Measurements from ENCODE around the gene CNIH2.
"Not testable (repeated sequence)": the region's sequence is repeated elsewhere in the genome, so short reads cannot be mapped to it uniquely, and the experiment has no call there.

The CNIH2 gene

DNA sequence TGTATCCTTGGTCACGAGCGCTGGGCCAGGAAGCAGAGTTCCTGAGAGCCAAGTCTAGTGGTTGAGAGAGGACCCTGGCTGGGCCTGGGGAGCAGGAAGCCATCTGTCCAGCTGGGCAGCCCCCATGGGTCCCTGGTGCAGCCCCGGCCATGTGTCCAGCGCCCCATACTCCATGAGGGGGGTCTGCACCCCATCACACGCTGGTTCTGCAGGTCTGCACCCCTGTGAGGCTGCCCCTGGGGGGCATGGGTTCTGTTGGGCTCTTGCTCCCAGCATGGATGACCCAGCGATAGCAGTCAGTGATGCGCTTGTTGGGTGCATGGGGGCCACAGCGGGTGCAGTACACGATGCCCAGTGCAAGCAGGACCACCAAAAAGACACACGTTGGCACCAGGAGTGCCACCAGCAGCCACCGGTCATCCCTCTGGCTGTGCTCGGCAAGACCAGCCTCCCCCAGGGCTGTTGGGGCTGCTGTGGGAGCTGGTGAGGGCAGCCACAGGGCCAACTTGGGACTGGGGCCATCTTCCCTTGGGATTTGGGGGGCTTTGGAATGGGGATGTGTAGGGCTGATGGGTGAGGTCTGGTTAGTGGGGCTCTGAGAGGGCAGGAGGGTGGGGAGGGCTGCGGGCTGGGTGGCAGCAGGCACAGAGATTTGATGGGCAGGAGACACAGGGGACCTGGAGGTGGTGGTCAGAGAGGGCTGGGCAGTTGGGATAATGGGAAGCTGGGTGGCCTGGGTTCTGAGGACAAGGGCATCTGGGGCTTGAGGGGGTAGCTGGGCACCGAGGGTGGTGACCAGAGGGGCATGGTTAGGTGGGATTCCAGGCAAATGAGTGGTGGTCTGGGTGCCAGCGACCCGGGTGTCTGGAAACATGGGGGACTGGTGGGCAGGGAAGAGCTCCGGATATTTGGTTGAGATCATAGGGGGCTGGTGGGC, 36.9 kb downstream of the CNIH2 start:
- no peak for DNase-seq (ENCODE audit: low read depth in 3 of 3)

- no peak for DNase-seq (ENCODE audit: low read depth in 3 of 3)
Observed at GRCh38 chr11:66315498-66315885, 37.5 kb downstream of the CNIH2 start.

DNA sequence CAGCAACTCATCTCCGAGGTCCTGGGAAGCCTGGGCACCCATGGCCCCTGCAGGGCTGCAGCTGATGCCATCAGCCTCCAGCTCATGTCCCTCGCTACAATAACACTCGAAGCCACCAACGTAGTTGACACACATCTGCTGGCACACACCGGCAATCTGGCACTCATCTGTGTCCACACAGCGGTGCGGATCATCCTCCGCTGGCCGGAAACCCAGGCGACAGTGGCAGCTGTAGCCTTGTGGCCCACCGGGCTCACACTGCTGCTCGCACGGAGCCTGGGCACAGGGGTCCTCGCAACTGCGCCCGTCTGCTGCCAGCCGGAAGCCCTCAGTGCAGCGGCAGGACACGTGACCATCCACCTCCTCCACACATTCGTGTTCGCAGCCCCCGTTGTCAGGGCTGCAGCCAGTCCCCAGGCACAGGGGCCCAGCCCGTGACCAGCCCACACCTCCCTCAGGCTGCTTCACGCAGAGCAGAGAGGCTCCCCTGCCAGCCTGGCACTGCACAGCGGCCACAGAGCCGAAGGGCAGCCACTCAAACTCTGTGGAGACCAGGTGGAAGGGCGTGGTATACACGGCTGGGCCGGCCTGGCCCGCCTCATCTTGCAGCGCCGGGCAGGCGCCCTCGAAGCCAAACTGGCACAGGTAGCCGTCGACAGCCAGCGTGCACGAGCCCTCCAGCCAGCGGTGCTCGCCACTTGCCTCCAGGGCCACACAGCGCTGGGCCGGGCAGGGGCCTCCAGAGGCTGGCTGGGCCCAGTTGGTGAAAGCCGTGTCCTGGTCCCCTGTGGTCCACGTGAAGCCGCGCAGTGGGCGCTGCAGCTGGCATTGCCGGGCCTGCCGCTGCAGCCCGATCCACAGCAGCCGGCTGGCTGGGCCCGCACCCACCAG, 38.2 kb downstream of the CNIH2 start:
- DNase-seq (ENCODE audit: low read depth in 3 of 3) = no peak

GRCh38 chr11:66316849-66317251, 38.9 kb downstream of the CNIH2 start, which contains the start of gene CD248:
CD248 (minus strand) TSS chr11:66317044; CDS start chr11:66317027, 17 bp downstream.
- DNase-seq (ENCODE audit: low read depth in 3 of 3) = no peak

- peak in 1 of 3 experiments; percentile 33 for DNase-seq (ENCODE audit: low read depth in 3 of 3)
Observed at GRCh38 chr11:66317322-66317722, 39.3 kb downstream of the CNIH2 start.

- no peak for DNase-seq (ENCODE audit: low read depth in 3 of 3)
Observed at GRCh38 chr11:66317723-66318599, 40.0 kb downstream of the CNIH2 start.

- no peak for DNase-seq (ENCODE audit: low read depth in 3 of 3)
Observed at GRCh38 chr11:66318600-66318970, 40.6 kb downstream of the CNIH2 start.

DNA sequence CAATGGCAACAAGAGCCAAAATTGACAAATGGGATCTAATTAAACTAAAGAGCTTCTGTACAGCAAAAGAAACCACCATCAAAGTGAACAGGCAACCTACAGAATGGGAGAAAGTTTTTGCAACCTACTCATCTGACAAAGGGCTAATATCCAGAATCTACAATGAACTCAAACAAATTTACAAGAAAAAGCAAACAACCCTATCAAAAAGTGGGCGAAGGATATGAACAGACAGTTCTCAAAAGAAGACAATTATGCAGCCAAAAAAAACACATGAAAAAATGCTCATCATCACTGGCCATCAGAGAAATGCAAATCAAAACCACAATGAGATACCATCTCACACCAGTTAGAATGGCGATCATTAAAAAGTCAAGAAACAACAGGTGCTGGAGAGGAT, 42.3 kb downstream of the CNIH2 start:
- not testable (repeated sequence) for DNase-seq (ENCODE audit: low read depth in 3 of 3)

DNA sequence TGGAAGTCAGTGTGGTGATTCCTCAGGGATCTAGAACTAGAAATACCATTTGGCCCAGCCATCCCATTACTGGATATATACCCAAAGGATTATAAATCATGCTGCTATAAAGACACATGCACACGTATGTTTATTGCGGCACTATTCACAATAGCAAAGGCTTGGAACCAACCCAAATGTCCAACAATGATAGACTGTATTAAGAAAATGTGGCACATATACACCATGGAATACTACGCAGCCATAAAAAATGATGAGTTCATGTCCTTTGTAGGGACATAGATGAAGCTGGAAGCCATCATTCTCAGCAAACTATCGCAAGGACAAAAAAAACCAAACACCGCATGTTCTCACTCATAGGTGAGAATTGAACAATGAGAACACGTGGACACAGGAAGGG, 42.8 kb downstream of the CNIH2 start:
- DNase-seq (ENCODE audit: low read depth in 3 of 3) = not testable (repeated sequence)

- no peak for DNase-seq (ENCODE audit: low read depth in 3 of 3)
Observed at GRCh38 chr11:66321606-66322005, 43.6 kb downstream of the CNIH2 start.

- no peak for DNase-seq (ENCODE audit: low read depth in 3 of 3)
Observed at GRCh38 chr11:66322732-66323427, 44.9 kb downstream of the CNIH2 start.

GRCh38 chr11:66323684-66324083, 45.7 kb downstream of the CNIH2 start:
- DNase-seq (ENCODE audit: low read depth in 3 of 3) = no peak

- DNase-seq (ENCODE audit: low read depth in 3 of 3) = no peak
Observed at GRCh38 chr11:66324664-66325063, 46.7 kb downstream of the CNIH2 start.

DNA sequence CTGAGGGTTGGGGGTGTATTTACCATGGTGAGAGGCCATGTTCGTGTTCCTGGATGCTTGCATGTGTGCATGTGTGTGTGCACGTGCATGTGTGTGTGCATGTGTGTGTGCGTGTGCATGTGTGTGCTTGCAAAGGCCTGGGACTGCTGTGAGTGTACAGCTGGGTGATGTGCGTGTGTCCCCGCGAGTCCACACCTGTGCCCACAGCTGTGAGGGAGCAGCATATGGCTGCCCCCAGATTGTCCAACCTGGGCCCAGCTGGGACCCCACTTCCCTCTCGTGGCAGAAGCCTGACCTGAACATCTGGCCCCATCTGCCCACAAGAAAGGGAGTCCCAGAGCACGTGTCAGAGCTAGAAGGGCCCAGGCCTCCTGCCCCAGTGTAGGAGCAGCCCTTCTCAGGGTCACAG, 47.3 kb downstream of the CNIH2 start:
- no peak for DNase-seq (ENCODE audit: low read depth in 3 of 3)

DNA sequence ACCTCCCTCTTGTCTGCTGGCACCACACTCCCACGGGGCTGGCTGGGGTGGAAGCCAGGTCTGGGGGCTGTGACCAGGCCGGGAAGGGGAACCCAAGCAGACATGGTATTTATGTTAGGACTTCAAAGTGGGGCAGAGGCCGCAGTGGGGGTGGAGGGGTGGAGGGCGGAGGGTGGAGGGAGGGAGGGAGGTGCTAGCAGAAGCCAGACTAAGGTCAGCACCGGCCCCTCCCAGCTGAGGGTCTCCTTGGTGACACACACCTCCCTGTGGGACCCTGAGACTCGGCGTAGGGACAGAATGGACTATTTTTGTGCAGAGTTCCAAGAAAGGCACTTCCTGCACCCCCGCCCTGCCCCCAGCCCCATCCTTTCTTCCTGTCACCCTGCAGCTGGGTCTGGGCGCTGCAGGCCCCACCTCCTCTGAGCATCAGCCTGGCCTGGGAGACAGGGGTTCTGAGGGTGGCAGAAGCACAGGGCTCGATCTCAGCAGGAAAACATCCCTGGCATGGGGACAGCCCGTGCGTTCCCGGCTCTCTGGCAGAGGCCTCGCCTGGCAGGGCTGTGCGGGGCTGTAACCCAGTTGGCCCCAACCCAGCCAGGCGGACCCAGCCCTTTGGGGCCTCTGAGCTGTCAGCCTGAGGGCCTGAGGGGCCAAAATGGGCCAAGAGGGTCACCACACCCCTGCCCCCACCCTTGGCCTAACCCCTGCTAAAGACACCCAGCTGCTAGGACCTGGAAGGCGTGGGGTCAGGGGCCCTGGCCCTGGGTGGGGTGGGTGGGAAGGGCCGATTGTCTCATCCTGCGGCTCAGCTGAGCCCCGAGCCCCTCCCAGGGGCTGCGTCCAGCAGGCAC, 48.5 kb downstream of the CNIH2 start:
- DNase-seq (ENCODE audit: low read depth in 3 of 3) = no peak

GRCh38 chr11:66327171-66328030, 49.4 kb downstream of the CNIH2 start:
- DNase-seq (ENCODE audit: low read depth in 3 of 3) = no peak

DNA sequence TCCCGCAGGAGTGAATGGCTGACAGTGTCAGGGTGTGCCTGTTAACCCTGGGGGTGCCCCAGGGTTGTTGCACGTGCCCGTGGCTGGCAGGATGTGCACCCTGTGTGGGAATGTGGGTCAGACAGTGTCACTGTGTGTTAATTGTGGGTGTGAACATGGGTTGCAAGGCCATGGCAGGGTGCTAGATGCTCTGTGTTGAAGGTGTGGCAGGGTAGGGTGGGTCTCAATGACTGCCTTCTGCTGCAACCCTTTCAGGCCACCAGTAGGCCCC, 50.0 kb downstream of the CNIH2 start:
- DNase-seq (ENCODE audit: low read depth in 3 of 3) = no peak

DNA sequence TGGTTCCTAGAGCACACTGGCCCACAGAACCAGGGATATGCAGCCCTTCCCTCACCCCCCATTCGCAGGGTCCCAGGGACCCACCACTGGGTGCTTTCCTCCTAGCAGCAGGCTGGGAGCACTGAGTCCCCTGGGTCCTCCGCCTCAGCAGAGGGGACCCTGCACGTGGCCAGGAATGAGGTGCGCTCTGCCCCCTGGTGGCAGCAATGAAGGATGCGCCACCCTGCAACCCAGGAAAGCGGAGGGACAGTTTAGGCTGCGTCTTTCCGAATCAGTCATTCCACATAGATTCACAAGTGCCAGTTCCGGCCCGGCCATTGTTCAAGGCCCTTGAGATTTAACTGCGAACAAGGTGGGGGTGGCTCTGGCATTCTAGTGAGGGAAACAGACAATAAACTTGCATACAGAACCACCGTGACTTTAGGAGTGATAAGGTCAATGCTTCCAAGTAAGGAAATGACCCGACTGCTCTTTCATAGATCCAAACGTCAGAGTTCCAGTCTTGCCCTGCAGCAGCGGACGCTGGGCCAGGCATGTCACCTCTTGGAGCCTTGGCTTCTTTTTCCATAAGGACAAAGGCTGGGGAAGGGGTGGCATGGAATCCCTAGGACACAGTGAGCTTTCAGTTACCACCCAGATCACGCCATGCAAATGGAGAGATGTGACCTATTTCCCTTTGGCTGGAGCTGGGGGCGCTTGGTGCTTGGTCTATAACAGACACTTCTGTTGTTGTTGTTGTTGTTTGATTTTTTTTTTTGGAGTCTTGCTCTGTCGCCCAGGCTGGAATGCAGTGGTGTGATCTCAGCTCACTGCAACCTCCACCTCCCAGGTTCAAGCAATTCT, 50.5 kb downstream of the CNIH2 start:
- DNase-seq (ENCODE audit: low read depth in 3 of 3) = peak; percentile 68 to 83 (median 70)
